H7 (cell line): ENCODE data around the gene RIGI. TPM values are rescaled to one million over a fixed set of nuclear protein-coding genes. Genes with fewer than 3 reads are reported as not detected.

Experiments used
- DNase-seq: peaks from one replicate; pipeline ENCODE4 v3.0.0; 2012
- H3K27me3 ChIP-seq: 2 replicates; pipeline ENCODE4 v1.6.0; 2011; ENCODE audit warnings: mild to moderate bottlenecking, low read length; ENCODE audit not compliant: control insufficient read depth, insufficient read depth
- H3K36me3 ChIP-seq: replicated peaks from 2 replicates; pipeline ENCODE4 v1.5.1; 2011; ENCODE audit warnings: low read length; ENCODE audit not compliant: control insufficient read depth, insufficient read depth
- H3K4me3 ChIP-seq: 2 replicates; pipeline ENCODE4 v1.5.1; 2011; ENCODE audit warnings: low read depth, mild to moderate bottlenecking, control low read depth, low read length, moderate library complexity; ENCODE audit not compliant: insufficient read depth
- total RNA-seq: library from RNA; depleted of rRNA; stranded (reverse); fragments of >200 nt; shearing (Covaris generic); gene quantifications from 2 replicates; pipeline ENCODE4 v1.2.3, GENCODE V29; 2014; rRNA removed

RIGI gene
- total RNA-seq, 1 experiment from 2014 or later, result 6.5 TPM

- no peak for DNase-seq
- peaks cover 1% of the 10 kb centered on the region for H3K36me3 ChIP-seq
- H3K4me3 ChIP-seq, result no peak overlapping the region
- H3K27me3 ChIP-seq, result no peaks in the 10 kb centered on the region
These were observed 23.0 kb downstream of the RIGI start for GRCh38 chr9:32503008-32503407.

- Histone ChIP-seq H3K27me3 (no peaks in the 10 kb centered on the region), H3K36me3 (peaks cover 2% of the 10 kb centered on the region), H3K4me3 (no peak overlapping the region)
- DNase-seq, result no peak
These were observed 23.5 kb downstream of the RIGI start for GRCh38 chr9:32502464-32502863.

- H3K4me3 ChIP-seq, result no peak overlapping the region
- H3K27me3 ChIP-seq, result no peaks in the 10 kb centered on the region
- no peak for DNase-seq
- peaks cover 2% of the 10 kb centered on the region for H3K36me3 ChIP-seq
These were observed 24.1 kb downstream of the RIGI start for GRCh38 chr9:32501868-32502267.

- no peak overlapping the region for H3K4me3 ChIP-seq
- DNase-seq, result no peak
- H3K27me3 ChIP-seq, result no peaks in the 10 kb centered on the region
- H3K36me3 ChIP-seq, result peaks cover 2% of the 10 kb centered on the region
These were observed 25.2 kb downstream of the RIGI start for GRCh38 chr9:32500768-32501167.

GRCh38 chr9:32497921-32498320 is 28.1 kb downstream of the RIGI start:
- DNase-seq, result no peak
- H3K36me3 ChIP-seq, result peaks cover 2% of the 10 kb centered on the region
- no peaks in the 10 kb centered on the region for H3K27me3 ChIP-seq
- no peak overlapping the region for H3K4me3 ChIP-seq

GRCh38 chr9:32490601-32491000 is 35.4 kb downstream of the RIGI start:
- Histone ChIP-seq H3K36me3 (peaks cover 5% of the 10 kb centered on the region), H3K27me3 (no peaks in the 10 kb centered on the region), H3K4me3 (no peak overlapping the region)
- peak; percentile 10 for DNase-seq

- no peak overlapping the region for H3K4me3 ChIP-seq
- peaks cover 5% of the 10 kb centered on the region for H3K36me3 ChIP-seq
- no peak for DNase-seq
- H3K27me3 ChIP-seq, result no peaks in the 10 kb centered on the region
These were observed 38.0 kb downstream of the RIGI start for GRCh38 chr9:32487981-32488380.

GRCh38 chr9:32486839-32487562 is 39.0 kb downstream of the RIGI start:
- H3K27me3 ChIP-seq, result no peaks in the 10 kb centered on the region
- no peak for DNase-seq
- no peak overlapping the region for H3K4me3 ChIP-seq

GRCh38 chr9:32483343-32483742 is 42.7 kb downstream of the RIGI start:
- Histone ChIP-seq H3K4me3 (no peak overlapping the region), H3K27me3 (no peaks in the 10 kb centered on the region), H3K36me3 (peaks cover 6% of the 10 kb centered on the region)
- DNase-seq, result no peak

More at GRCh38 chr9:32486839-32487562, 39.0 kb downstream of the RIGI start:
- peaks cover 5% of the 10 kb centered on the region for H3K36me3 ChIP-seq

Other genes with a start within 250 kb of the RIGI start
- 35.2 and 40.6 TPM in 2 replicates for gene ACO1, start 141.6 kb downstream of the RIGI start, total RNA-seq
- gene SMIM27, start 26.1 kb upstream of the RIGI start, total RNA-seq, result 7.1 and 16.7 TPM in 2 replicates
- gene TOPORS, start 26.4 kb upstream of the RIGI start, total RNA-seq, result 27.1 and 31.6 TPM in 2 replicates
- 48.4 and 77.1 TPM in 2 replicates for gene NDUFB6, start 47.0 kb upstream of the RIGI start, total RNA-seq
- gene TAF1L, start 109.5 kb upstream of the RIGI start, total RNA-seq, result not detected in 2 replicates